Measurements from ENCODE around the gene UBE2D4. TPM values are rescaled to one million over a fixed set of nuclear protein-coding genes. Genes with fewer than 3 reads are reported as not detected.
A peak's percentile ranks its signal among the peaks of the same experiment; 100 is the strongest.

UBE2D4 gene
- total RNA-seq: 10 to 100 TPM; 13.6 to 25.1 (median 17.8) TPM
- long read RNA-seq, transcript UBE2D4-207 (8 exons, 849 nt): major isoform, 5 of 11 reads
- long read RNA-seq, partial matches to known transcripts: 1 of 11 reads
- long read RNA-seq, other reads (novel, unspliced or antisense): 3 of 11 reads

DNA sequence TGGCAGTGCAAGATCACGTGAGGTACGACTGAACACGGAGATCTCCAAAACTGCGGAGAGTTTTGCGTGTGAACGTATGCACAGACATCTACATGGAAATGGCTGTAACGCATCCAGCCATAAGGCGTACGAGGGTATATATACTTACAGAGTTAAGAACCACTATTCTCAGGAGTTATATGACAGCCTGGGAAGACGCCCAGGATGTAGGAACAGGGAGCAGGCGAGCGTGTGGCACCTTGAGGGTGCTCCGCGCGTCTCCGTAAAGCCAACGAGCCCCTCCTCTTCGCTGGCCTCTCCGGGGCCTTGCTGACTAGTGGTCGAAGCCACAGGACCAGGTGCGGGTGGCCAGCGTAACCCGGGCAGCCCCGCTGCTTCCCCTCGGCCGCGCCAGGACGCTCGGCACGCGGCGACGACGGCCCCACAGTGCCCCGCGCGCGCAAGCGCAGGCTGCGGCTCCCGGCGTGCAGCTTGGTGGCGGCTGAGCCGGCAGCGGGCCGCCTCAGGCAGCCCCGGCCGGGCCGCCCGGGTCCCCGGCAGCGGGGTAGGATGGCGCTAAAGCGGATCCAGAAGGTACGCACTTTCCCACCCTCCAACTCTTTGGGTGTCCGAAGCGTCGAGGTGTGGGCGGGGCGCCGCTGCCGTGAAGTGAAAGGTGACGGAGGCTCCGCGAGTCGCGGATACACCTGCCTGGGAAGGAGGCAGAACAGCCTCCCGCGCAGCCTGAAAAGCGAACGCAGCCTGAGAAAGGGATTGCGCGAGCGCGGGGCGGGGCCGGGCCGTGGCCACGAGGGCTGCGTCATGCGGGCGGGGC lies at the start of gene UBE2D4:
TSS of gene UBE2D4 (plus strand) at position 453 of the 814 bp plus-strand sequence. CDS start at position 550, 97 bp downstream.
- no peaks in the 10 kb centered on the region for H3K27me3 ChIP-seq
- no peaks in the 10 kb centered on the region for H3K36me3 ChIP-seq
- peak; percentile 91 to 94 (median 93) for DNase-seq
- no peaks in the 10 kb centered on the region for H3K9me3 ChIP-seq
- peaks cover 0 to 16% (median 2%) of the 10 kb centered on the region in 4 donors for H3K4me1 ChIP-seq
- H3K4me3 ChIP-seq: peak within 1 kb of the TSS; percentile 71 to 84 (median 74)
- ATAC-seq: peak; percentile 95 to 97 (median 96)
- WGBS (ENCODE audit: insufficient coverage, low coverage, low lambda C conversion rate, missing lambda C conversion rate): under 1% methylated on average over 36 of the region's 82 CpGs
- TF ChIP-seq CTCF (IDR thresholded peaks at IDR 0.05) (peak in 1 of 4 donors; percentile 16), POLR2A (IDR thresholded peaks at IDR 0.05) (peak; percentile 99)
- intact Hi-C loops (cut with DNase I): no loop called here
- H3K27ac ChIP-seq: peak within 1 kb of the TSS; percentile 87 to 95 (median 89)

GRCh38 chr7:43876976-43877745 lies 49.1 kb upstream of the UBE2D4 start:
- Histone ChIP-seq H3K9me3 (no peaks in the 10 kb centered on the region), H3K4me3 (no peak overlapping the region), H3K27me3 (no peaks in the 10 kb centered on the region), H3K4me1 (peaks cover 0 to 17% (median 2%) of the 10 kb centered on the region in 4 donors), H3K27ac (no peak overlapping the region), H3K36me3 (peaks cover 12 to 45% (median 32%) of the 10 kb centered on the region in 4 donors)
- DNase-seq (no peak), ATAC-seq (no peak)
- WGBS (ENCODE audit: insufficient coverage, low coverage, low lambda C conversion rate, missing lambda C conversion rate): no CpG with 5 or more reads among the region's 29 CpGs
- intact Hi-C loops (cut with DNase I): no loop called here
- TF ChIP-seq POLR2A (IDR thresholded peaks at IDR 0.05) (no peak), CTCF (IDR thresholded peaks at IDR 0.05) (no peak)

GRCh38 chr7:43877968-43878864 lies 48.0 kb upstream of the UBE2D4 start:
- Histone ChIP-seq H3K27me3 (no peaks in the 10 kb centered on the region), H3K27ac (no peak overlapping the region), H3K9me3 (no peaks in the 10 kb centered on the region), H3K4me3 (no peak overlapping the region), H3K4me1 (peaks cover 0 to 20% (median 2%) of the 10 kb centered on the region in 4 donors), H3K36me3 (peaks cover 12 to 45% (median 32%) of the 10 kb centered on the region in 4 donors)
- ATAC-seq: peak; percentile 49 to 77 (median 64)
- intact Hi-C loops (cut with DNase I): no loop called here
- TF ChIP-seq CTCF (IDR thresholded peaks at IDR 0.05) (no peak), POLR2A (IDR thresholded peaks at IDR 0.05) (no peak)
- DNase-seq: peak; percentile 42 to 73 (median 55)
- WGBS (ENCODE audit: insufficient coverage, low coverage, low lambda C conversion rate, missing lambda C conversion rate): 73% methylated on average over 21 of the region's 38 CpGs

DNA sequence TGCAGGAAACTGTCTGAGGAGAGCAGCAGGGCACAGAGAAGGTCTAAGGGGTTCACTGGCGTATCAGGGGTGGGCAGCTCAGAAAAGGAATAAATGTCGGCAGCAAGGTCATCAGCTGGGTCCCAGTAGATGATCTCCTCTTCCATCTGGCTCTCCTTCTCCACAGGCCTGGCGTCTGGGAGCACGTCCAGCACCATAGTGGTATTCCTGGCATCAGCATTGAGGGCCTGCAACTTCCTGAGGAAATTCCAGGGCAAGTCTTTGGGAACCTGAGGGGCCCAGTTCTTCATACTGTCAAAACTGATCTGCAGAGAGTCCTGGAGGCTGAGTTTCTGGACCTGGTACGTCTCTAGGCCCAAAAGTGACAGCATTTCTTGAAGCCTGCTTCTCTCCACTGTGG lies 47.4 kb upstream of the UBE2D4 start:
- peaks cover 12 to 46% (median 32%) of the 10 kb centered on the region in 4 donors for H3K36me3 ChIP-seq
- H3K27ac ChIP-seq: no peak overlapping the region
- no peak for DNase-seq
- no peaks in the 10 kb centered on the region for H3K27me3 ChIP-seq
- H3K4me1 ChIP-seq: peaks cover 0 to 20% (median 2%) of the 10 kb centered on the region in 4 donors
- WGBS (ENCODE audit: insufficient coverage, low coverage, low lambda C conversion rate, missing lambda C conversion rate): no CpG with 5 or more reads among the region's 5 CpGs
- peak in 3 of 4 donors; percentile 3 to 8 (median 4) for ATAC-seq
- TF ChIP-seq POLR2A (IDR thresholded peaks at IDR 0.05) (no peak), CTCF (IDR thresholded peaks at IDR 0.05) (no peak)
- H3K4me3 ChIP-seq: no peak overlapping the region
- intact Hi-C loops (cut with DNase I): no loop called here
- H3K9me3 ChIP-seq: no peaks in the 10 kb centered on the region
